SK-N-SH treated with all-trans-retinoic acid at 6 μM for 48 hours (cell line): ENCODE results near the gene ZC3H15.

Source experiments
- ATAC-seq: fragments of 200-7000 bp; cut with Tn5 transposase; 3 replicates; pipeline ENCODE4 v1.9.1; 2020; ENCODE audit warnings: mild to moderate bottlenecking, moderate library complexity
- ARNTL ChIP-seq: fragments of 450-650 bp; formaldehyde crosslinking; IDR thresholded peaks from 2 replicates; pipeline ENCODE4 v1.5.0; 2020; ENCODE audit warnings: low read depth, mild to moderate bottlenecking, moderate library complexity, borderline replicate concordance
- CREB5 ChIP-seq: fragments of 250-450 bp; sonication (Bioruptor Pico); IDR thresholded peaks from 2 replicates; pipeline ENCODE4 v1.5.1; 2020; ENCODE audit warnings: low read depth, mild to moderate bottlenecking, moderate library complexity
- CSDC2 ChIP-seq: fragments of 250-450 bp; sonication (Bioruptor Pico); IDR thresholded peaks from 2 replicates; pipeline ENCODE4 v1.5.0; 2020; ENCODE audit warnings: mild to moderate bottlenecking, moderate library complexity
- CSRNP3 ChIP-seq: fragments of 250-450 bp; sonication (Bioruptor Pico); IDR thresholded peaks from 2 replicates; pipeline ENCODE4 v1.5.1; 2021; ENCODE audit warnings: mild to moderate bottlenecking, moderate library complexity
- ESRRG ChIP-seq: fragments of 250-450 bp; sonication (Bioruptor Pico); IDR thresholded peaks from 2 replicates; pipeline ENCODE4 v1.6.1; 2021; ENCODE audit warnings: mild to moderate bottlenecking
- ISL1 ChIP-seq: fragments of 250-450 bp; sonication (Bioruptor Pico); IDR thresholded peaks from 2 replicates; pipeline ENCODE4 v2.1.2; 2022; ENCODE audit warnings: mild to moderate bottlenecking, moderate library complexity
- OSR1 ChIP-seq: fragments of 250-450 bp; sonication (Bioruptor Pico); IDR thresholded peaks from 2 replicates; pipeline ENCODE4 v1.8.0; 2022; ENCODE audit warnings: moderate library complexity, mild to moderate bottlenecking, inconsistent platforms
- PATZ1 ChIP-seq: fragments of 250-450 bp; sonication (Bioruptor Pico); IDR thresholded peaks from 2 replicates; pipeline ENCODE4 v1.8.0; 2020; ENCODE audit warnings: mild to moderate bottlenecking, moderate library complexity, borderline replicate concordance
- POU6F1 ChIP-seq: fragments of 250-450 bp; sonication (Bioruptor Pico); IDR thresholded peaks from 2 replicates; pipeline ENCODE4 v1.8.0; 2021; ENCODE audit warnings: low read depth, mild to moderate bottlenecking, moderate library complexity, borderline replicate concordance
- RARB ChIP-seq: fragments of 250-450 bp; sonication (Bioruptor Pico); IDR thresholded peaks from 2 replicates; pipeline ENCODE4 v1.8.0; 2021; ENCODE audit warnings: mild to moderate bottlenecking, moderate library complexity
- SNAI2 ChIP-seq: fragments of 250-450 bp; sonication (Bioruptor Pico); IDR thresholded peaks from 2 replicates; pipeline ENCODE4 v1.5.0; 2020; ENCODE audit warnings: mild to moderate bottlenecking, moderate library complexity
- TCF4 ChIP-seq: fragments of 250-450 bp; sonication (Bioruptor Pico); IDR thresholded peaks from 2 replicates; pipeline ENCODE4 v1.8.0; 2021; ENCODE audit warnings: mild to moderate bottlenecking, moderate library complexity, borderline replicate concordance
- TOX ChIP-seq: fragments of 250-450 bp; sonication (Bioruptor Pico); IDR thresholded peaks from 2 replicates; pipeline ENCODE4 v1.8.0; 2021; ENCODE audit warnings: mild to moderate bottlenecking, moderate library complexity, borderline replicate concordance
- ZC3H10 ChIP-seq: fragments of 250-450 bp; sonication (Bioruptor Pico); IDR thresholded peaks from 2 replicates; pipeline ENCODE4 v1.5.1; 2021; ENCODE audit warnings: mild to moderate bottlenecking, moderate library complexity
- ZFP3 ChIP-seq: fragments of 250-450 bp; sonication (Bioruptor Pico); IDR thresholded peaks from 2 replicates; pipeline ENCODE4 v1.5.0; 2020; ENCODE audit warnings: mild to moderate bottlenecking, moderate library complexity
- ZFP30 ChIP-seq: fragments of 450-650 bp; formaldehyde crosslinking; IDR thresholded peaks from 2 replicates; pipeline ENCODE4 v1.5.0; 2022; ENCODE audit warnings: mild to moderate bottlenecking, moderate library complexity
- ZNF565 ChIP-seq: fragments of 450-650 bp; formaldehyde crosslinking; conservative IDR thresholded peaks from 2 replicates; pipeline ENCODE4 v1.5.0; 2020; ENCODE audit warnings: low read depth, mild to moderate bottlenecking, moderate library complexity
- ZNF70 ChIP-seq: fragments of 450-650 bp; formaldehyde crosslinking; IDR thresholded peaks from 2 replicates; pipeline ENCODE4 v1.5.0; 2020; ENCODE audit warnings: mild to moderate bottlenecking, moderate library complexity
- ZNF8 ChIP-seq: fragments of 450-650 bp; formaldehyde crosslinking; IDR thresholded peaks from 2 replicates; pipeline ENCODE4 v1.5.0; 2020; ENCODE audit warnings: mild to moderate bottlenecking, moderate library complexity
- TF ChIP-seq, protein P1 (sequence below): fragments of 250-450 bp; sonication (Bioruptor Pico); IDR thresholded peaks from 2 replicates; pipeline ENCODE4 v1.5.0; 2020; ENCODE audit warnings: mild to moderate bottlenecking, moderate library complexity

ZC3H15 gene

GRCh38 chr2:186523791-186524190, 37.7 kb downstream of the ZC3H15 start:
- ATAC-seq, result peak; percentile 76
- TF ChIP-seq TOX (CRISPR knock-in tag) (no peak), OSR1 (no peak), RARB (CRISPR knock-in tag) (no peak), CREB5 (CRISPR knock-in tag) (no peak), TCF4 (CRISPR knock-in tag) (peak; percentile 23; the same call in 1 of the 2 replicates), SNAI2 (CRISPR knock-in tag) (no peak)

- TF ChIP-seq SNAI2 (CRISPR knock-in tag) (no peak), RARB (CRISPR knock-in tag) (no peak), ZNF70 (CRISPR knock-in tag) (no peak), CREB5 (CRISPR knock-in tag) (no peak), ARNTL (CRISPR knock-in tag) (no peak), PATZ1 (CRISPR knock-in tag) (no peak), ZFP30 (CRISPR knock-in tag) (no peak), TOX (CRISPR knock-in tag) (no peak), ISL1 (CRISPR knock-in tag) (no peak), CSRNP3 (CRISPR knock-in tag) (no peak), ZC3H10 (CRISPR knock-in tag) (no peak), ZNF565 (CRISPR knock-in tag) (no peak), TCF4 (CRISPR knock-in tag) (no peak), OSR1 (no peak), ZNF8 (CRISPR knock-in tag) (no peak)
- TF ChIP-seq, protein P1, sequence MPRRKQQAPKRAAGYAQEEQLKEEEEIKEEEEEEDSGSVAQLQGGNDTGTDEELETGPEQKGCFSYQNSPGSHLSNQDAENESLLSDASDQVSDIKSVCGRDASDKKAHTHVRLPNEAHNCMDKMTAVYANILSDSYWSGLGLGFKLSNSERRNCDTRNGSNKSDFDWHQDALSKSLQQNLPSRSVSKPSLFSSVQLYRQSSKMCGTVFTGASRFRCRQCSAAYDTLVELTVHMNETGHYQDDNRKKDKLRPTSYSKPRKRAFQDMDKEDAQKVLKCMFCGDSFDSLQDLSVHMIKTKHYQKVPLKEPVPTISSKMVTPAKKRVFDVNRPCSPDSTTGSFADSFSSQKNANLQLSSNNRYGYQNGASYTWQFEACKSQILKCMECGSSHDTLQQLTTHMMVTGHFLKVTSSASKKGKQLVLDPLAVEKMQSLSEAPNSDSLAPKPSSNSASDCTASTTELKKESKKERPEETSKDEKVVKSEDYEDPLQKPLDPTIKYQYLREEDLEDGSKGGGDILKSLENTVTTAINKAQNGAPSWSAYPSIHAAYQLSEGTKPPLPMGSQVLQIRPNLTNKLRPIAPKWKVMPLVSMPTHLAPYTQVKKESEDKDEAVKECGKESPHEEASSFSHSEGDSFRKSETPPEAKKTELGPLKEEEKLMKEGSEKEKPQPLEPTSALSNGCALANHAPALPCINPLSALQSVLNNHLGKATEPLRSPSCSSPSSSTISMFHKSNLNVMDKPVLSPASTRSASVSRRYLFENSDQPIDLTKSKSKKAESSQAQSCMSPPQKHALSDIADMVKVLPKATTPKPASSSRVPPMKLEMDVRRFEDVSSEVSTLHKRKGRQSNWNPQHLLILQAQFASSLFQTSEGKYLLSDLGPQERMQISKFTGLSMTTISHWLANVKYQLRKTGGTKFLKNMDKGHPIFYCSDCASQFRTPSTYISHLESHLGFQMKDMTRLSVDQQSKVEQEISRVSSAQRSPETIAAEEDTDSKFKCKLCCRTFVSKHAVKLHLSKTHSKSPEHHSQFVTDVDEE (CRISPR knock-in tag), result no peak
- ATAC-seq, result no peak
Observed at GRCh38 chr2:186526281-186526680, 40.2 kb downstream of the ZC3H15 start.

DNA sequence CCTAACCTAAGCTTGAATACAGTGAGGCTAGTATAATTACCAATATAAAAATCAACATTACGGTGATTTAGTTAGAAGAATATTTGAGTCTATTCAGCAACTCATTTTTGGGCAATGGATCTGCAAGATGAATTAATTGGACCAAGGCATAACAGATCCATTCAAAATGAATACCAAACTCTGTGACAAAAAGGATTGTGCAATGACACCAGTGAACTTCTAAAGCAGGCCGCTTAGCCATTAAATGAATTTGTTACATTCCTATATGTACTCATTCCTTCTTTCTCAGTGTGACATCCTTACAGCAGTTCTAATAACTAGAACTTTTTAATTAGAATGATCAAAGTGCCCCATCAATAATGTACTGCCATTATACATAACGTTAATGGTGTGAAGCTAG, 44.3 kb downstream of the ZC3H15 start:
- no peak for ATAC-seq
- TF ChIP-seq TOX (CRISPR knock-in tag), result no peak
- TF ChIP-seq, protein P1 (CRISPR knock-in tag), result no peak
- TF ChIP-seq POU6F1 (CRISPR knock-in tag), result no peak
- no peak for TF ChIP-seq CREB5 (CRISPR knock-in tag)
- no peak for TF ChIP-seq CSRNP3 (CRISPR knock-in tag)
- no peak for TF ChIP-seq ZC3H10 (CRISPR knock-in tag)
- no peak for TF ChIP-seq ZFP3 (CRISPR knock-in tag)
- TF ChIP-seq ARNTL (CRISPR knock-in tag), result no peak
- no peak for TF ChIP-seq CSDC2 (CRISPR knock-in tag)
- no peak for TF ChIP-seq ISL1 (CRISPR knock-in tag)
- TF ChIP-seq SNAI2 (CRISPR knock-in tag), result no peak
- no peak for TF ChIP-seq ESRRG
